ENCODE results near the gene ZSCAN5B. TPM values are rescaled to one million over a fixed set of nuclear protein-coding genes. Genes with fewer than 3 reads are reported as not detected.

Gene ZSCAN5B
- total and polyA plus RNA-seq, 2 of the 13 experiments (the other 11 are each of a cell fraction or from before 2014, with no cell fraction given): not detected

DNA sequence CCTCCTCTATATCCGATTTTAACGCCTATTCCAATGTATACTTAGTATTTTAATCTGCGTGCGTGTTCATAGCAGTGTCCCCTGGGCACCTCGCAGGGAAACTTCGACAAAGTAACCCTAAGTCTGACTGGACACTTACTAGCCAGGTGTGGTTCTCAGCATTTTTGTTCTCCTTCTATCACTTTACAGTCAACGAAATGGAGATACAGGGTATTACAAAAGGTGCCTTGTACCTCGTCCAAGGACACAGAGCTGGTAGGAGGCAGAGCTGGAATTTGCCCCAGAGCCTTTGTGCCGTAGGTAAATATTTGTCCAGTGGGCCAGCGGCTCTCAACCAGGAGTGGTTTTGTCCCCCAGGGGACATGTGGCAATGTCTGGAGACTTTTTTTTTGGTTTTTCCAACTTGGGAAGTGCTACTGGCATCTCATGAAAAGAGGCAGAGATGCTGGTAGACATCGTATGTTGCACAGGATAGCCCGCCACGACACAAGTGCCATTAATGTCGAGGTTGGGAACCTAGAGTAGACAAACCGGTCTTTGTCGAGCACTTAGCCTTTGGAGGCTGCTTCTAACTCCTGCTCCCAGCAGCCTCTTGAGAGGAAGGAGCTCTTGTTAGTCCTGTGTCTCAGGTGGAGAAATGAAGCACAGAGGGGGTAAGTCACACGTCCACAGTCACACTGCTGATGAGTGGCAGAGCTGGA is 55.3 kb downstream of the ZSCAN5B start (continued):
- TF ChIP-seq, protein P1, sequence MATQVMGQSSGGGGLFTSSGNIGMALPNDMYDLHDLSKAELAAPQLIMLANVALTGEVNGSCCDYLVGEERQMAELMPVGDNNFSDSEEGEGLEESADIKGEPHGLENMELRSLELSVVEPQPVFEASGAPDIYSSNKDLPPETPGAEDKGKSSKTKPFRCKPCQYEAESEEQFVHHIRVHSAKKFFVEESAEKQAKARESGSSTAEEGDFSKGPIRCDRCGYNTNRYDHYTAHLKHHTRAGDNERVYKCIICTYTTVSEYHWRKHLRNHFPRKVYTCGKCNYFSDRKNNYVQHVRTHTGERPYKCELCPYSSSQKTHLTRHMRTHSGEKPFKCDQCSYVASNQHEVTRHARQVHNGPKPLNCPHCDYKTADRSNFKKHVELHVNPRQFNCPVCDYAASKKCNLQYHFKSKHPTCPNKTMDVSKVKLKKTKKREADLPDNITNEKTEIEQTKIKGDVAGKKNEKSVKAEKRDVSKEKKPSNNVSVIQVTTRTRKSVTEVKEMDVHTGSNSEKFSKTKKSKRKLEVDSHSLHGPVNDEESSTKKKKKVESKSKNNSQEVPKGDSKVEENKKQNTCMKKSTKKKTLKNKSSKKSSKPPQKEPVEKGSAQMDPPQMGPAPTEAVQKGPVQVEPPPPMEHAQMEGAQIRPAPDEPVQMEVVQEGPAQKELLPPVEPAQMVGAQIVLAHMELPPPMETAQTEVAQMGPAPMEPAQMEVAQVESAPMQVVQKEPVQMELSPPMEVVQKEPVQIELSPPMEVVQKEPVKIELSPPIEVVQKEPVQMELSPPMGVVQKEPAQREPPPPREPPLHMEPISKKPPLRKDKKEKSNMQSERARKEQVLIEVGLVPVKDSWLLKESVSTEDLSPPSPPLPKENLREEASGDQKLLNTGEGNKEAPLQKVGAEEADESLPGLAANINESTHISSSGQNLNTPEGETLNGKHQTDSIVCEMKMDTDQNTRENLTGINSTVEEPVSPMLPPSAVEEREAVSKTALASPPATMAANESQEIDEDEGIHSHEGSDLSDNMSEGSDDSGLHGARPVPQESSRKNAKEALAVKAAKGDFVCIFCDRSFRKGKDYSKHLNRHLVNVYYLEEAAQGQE (IDR thresholded peaks at IDR 0.05; ENCODE audit: borderline replicate concordance in 1 of 2, low read depth in 1 of 2, low read length in 2 of 2): peak in 1 of 2 experiments; percentile 61; a peak in 1 of 4 replicates
- TF ChIP-seq KDM2A (CRISPR knock-in tag; IDR thresholded peaks at IDR 0.05; ENCODE audit: borderline replicate concordance, low read depth) (peak; percentile 29; the same call in 1 of the 2 replicates), SSRP1 (CRISPR knock-in tag; IDR thresholded peaks at IDR 0.05) (no peak; the same call in none of the 2 replicates), DPF2 (CRISPR knock-in tag; IDR thresholded peaks at IDR 0.05; ENCODE audit: borderline replicate concordance, low read depth) (peak; percentile 92), SIN3B (IDR thresholded peaks at IDR 0.05; ENCODE audit: low read length) (no peak), ZNF234 (CRISPR knock-in tag; conservative IDR thresholded peaks at IDR 0.05) (no peak), FOXK1 (CRISPR knock-in tag; IDR thresholded peaks at IDR 0.05; ENCODE audit: borderline replicate concordance, low read depth) (peak; percentile 53; the same call in 1 of the 2 replicates), NCOR1 (IDR thresholded peaks at IDR 0.05; ENCODE audit: borderline replicate concordance, low read length) (no peak), ZBTB7B (CRISPR knock-in tag; IDR thresholded peaks at IDR 0.05) (peak; percentile 80), KDM5B (CRISPR knock-in tag; IDR thresholded peaks at IDR 0.05; ENCODE audit: borderline replicate concordance) (no peak), ETV5 (CRISPR knock-in tag; IDR thresholded peaks at IDR 0.05; ENCODE audit: borderline replicate concordance) (peak; percentile 69; the same call in 1 of the 2 replicates), NR2F6 (IDR thresholded peaks at IDR 0.05) (peak; percentile 55; the same call in 1 of the 2 replicates), NR2F6 (CRISPR knock-in tag; IDR thresholded peaks at IDR 0.05) (peak; percentile 76)
- TF ChIP-seq, protein P2, sequence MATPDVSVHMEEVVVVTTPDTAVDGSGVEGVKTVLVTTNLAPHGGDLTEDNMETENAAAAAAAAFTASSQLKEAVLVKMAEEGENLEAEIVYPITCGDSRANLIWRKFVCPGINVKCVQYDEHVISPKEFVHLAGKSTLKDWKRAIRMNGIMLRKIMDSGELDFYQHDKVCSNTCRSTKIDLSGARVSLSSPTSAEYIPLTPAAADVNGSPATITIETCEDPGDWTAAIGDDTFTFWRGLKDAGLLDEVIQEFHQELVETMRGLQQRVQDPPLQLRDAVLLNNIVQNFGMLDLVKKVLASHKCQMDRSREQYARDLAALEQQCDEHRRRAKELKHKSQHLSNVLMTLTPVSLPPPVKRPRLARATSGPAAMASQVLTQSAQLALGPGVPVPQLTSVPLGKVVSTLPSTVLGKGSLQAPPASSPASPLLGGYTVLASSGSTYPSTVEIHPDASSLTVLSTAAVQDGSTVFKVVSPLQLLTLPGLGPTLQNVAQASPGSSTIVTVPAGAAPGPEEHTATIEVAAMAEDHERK (CRISPR knock-in tag; IDR thresholded peaks at IDR 0.05; ENCODE audit: low read depth): no peak
- TF ChIP-seq, protein P3, sequence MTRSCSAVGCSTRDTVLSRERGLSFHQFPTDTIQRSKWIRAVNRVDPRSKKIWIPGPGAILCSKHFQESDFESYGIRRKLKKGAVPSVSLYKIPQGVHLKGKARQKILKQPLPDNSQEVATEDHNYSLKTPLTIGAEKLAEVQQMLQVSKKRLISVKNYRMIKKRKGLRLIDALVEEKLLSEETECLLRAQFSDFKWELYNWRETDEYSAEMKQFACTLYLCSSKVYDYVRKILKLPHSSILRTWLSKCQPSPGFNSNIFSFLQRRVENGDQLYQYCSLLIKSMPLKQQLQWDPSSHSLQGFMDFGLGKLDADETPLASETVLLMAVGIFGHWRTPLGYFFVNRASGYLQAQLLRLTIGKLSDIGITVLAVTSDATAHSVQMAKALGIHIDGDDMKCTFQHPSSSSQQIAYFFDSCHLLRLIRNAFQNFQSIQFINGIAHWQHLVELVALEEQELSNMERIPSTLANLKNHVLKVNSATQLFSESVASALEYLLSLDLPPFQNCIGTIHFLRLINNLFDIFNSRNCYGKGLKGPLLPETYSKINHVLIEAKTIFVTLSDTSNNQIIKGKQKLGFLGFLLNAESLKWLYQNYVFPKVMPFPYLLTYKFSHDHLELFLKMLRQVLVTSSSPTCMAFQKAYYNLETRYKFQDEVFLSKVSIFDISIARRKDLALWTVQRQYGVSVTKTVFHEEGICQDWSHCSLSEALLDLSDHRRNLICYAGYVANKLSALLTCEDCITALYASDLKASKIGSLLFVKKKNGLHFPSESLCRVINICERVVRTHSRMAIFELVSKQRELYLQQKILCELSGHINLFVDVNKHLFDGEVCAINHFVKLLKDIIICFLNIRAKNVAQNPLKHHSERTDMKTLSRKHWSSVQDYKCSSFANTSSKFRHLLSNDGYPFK (CRISPR knock-in tag; IDR thresholded peaks at IDR 0.05; ENCODE audit: borderline replicate concordance): 0 out of 2 replicates have a peak, but pooled peaks have one; percentile 36
- TF ChIP-seq, protein P4, sequence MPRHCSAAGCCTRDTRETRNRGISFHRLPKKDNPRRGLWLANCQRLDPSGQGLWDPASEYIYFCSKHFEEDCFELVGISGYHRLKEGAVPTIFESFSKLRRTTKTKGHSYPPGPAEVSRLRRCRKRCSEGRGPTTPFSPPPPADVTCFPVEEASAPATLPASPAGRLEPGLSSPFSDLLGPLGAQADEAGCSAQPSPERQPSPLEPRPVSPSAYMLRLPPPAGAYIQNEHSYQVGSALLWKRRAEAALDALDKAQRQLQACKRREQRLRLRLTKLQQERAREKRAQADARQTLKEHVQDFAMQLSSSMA (CRISPR knock-in tag; IDR thresholded peaks at IDR 0.05): no peak
- TF ChIP-seq, protein P5, sequence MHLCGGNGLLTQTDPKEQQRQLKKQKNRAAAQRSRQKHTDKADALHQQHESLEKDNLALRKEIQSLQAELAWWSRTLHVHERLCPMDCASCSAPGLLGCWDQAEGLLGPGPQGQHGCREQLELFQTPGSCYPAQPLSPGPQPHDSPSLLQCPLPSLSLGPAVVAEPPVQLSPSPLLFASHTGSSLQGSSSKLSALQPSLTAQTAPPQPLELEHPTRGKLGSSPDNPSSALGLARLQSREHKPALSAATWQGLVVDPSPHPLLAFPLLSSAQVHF (CRISPR knock-in tag; IDR thresholded peaks at IDR 0.05): 0 out of 2 replicates have a peak, but pooled peaks have one; percentile 31
- TF ChIP-seq, protein P6, sequence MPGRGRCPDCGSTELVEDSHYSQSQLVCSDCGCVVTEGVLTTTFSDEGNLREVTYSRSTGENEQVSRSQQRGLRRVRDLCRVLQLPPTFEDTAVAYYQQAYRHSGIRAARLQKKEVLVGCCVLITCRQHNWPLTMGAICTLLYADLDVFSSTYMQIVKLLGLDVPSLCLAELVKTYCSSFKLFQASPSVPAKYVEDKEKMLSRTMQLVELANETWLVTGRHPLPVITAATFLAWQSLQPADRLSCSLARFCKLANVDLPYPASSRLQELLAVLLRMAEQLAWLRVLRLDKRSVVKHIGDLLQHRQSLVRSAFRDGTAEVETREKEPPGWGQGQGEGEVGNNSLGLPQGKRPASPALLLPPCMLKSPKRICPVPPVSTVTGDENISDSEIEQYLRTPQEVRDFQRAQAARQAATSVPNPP (CRISPR knock-in tag; IDR thresholded peaks at IDR 0.05): no peak
